GM19193 (cell line): Measurements from ENCODE around the gene INSYN2B.

Experiments
- POLR2A ChIP-seq: IDR thresholded peaks from 4 replicates; pipeline ENCODE4 v1.6.1; 2011; ENCODE audit not compliant: insufficient read depth, insufficient read length; ENCODE audit errors: extremely low read depth

Gene INSYN2B

GRCh38 chr5:169945831-169946261 lies 34.4 kb downstream of the INSYN2B start:
- TF ChIP-seq POLR2A, result no peak

GRCh38 chr5:169944922-169945680 lies 35.2 kb downstream of the INSYN2B start:
- TF ChIP-seq POLR2A, result no peak

GRCh38 chr5:169944115-169944514 lies 36.2 kb downstream of the INSYN2B start:
- TF ChIP-seq POLR2A, result no peak

GRCh38 chr5:169943026-169943425 lies 37.3 kb downstream of the INSYN2B start:
- no peak for TF ChIP-seq POLR2A

GRCh38 chr5:169942181-169942580 lies 38.1 kb downstream of the INSYN2B start:
- TF ChIP-seq POLR2A, result no peak

DNA sequence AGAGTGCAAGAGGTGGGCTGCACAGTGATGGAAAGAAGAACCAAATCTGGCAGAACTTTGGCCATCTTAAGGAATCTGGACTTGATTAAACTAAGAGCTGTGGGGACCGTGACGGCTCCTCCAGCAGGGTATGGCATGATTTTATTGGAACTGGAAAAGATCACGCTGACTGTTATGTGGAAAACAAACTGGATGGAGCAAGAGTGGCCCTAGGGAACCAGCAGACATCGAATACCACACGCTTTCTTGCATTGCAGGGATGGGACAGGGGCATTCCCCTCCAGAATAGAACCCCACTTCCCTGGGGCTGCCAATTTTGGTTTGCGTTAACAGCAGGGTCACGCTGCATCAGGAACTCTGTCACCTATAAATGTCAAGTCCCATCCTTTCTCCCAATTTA lies 38.8 kb downstream of the INSYN2B start:
- no peak for TF ChIP-seq POLR2A

- TF ChIP-seq POLR2A, result no peak
Observed at GRCh38 chr5:169939731-169940130, 40.6 kb downstream of the INSYN2B start.

DNA sequence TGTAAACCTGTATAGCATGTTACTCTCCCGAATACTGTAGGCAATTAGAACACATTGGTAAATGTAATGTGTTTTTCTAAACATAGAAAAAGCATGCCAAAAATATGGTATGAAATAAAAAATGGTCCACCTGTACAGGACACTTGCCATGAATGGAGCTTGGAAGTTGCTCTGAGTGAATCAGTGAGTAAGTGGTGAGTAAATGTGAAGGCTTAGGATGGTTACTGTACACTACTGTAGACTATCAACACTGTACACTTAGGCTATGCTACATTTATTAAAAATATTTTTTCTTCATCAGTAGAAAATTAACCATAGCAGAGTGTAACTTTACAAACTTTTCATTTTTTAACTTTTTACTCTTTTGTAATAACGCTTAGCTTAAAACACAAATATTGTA lies 41.9 kb downstream of the INSYN2B start:
- TF ChIP-seq POLR2A, result no peak

DNA sequence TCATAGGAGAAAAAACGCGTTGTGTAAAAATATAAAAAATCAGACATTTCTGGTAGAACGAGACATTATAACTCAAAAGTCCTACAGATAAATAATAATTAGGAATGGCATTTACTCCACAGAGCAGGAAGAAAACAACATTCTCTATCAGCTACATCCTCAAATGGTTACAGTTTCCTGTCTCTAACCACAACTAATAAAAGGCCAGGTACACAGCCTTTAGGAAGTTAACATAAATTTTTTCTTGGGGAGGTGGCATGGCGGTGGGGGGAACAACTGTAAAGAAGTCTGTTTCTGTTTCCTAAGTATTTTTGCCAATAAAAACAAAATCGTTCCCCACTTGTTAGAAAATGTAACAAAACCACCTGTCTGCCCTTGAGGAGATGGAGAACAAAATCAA lies 44.5 kb downstream of the INSYN2B start:
- no peak for TF ChIP-seq POLR2A

GRCh38 chr5:169934990-169935389 lies 45.3 kb downstream of the INSYN2B start:
- TF ChIP-seq POLR2A, result no peak

GRCh38 chr5:169933616-169934015 lies 46.7 kb downstream of the INSYN2B start:
- no peak for TF ChIP-seq POLR2A

DNA sequence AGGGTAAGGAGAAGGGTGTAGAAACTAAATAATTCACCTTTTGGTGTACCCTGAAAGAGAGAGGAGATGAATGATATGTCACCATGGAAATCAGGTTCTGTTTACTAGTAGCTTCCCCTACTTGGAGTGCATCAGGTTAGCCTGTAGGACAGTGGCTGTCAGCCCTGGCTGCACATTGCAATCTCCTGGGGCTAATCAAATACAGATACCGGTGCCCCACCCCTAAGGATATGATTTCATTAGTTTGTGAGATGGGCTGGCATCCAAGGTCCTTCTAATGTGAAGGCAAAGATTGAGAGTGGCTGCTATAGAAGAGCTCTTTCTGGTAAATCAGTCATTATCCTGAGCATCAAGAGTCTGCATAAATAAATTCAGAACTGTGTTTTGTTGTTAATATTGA lies 47.2 kb downstream of the INSYN2B start:
- TF ChIP-seq POLR2A, result no peak

DNA sequence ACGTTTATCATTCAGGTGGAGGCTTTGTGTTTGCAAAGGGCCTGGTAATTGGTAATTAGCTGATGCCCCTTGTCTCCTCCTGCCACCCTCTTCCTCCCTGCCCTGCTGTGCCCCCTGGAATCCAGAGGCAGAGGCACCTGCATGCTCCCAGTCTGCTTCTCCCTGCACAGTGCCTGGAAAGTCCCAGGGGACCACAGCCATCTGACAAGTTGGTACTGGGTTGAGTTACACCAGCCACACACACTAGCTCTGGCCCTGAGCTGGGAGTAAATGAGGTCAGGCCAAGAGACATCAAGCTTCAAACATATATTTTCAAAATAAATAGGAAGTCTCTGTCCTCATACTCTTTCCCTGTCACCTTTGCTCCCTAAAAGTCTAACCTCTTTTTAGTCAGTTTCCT lies 56.3 kb downstream of the INSYN2B start:
- TF ChIP-seq POLR2A, result no peak

DNA sequence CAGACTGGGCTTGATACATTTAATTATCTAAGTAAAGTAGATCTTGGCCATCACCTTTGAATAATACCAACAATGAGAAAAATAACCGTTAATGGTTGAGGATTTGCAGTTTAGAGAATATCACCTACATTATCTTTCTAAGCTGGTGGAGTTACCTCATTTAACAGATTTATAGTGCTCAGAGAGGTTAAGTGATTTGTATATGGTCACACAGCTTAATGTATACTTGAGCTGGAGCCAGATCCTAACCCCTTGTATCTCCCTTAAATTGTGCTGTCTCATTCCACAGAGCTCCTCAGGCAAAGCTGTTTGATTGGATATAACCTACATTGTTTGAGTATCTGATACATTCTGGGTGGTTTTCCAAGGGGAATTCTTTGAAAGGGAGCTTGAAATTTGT lies 57.8 kb downstream of the INSYN2B start:
- TF ChIP-seq POLR2A, result no peak

DNA sequence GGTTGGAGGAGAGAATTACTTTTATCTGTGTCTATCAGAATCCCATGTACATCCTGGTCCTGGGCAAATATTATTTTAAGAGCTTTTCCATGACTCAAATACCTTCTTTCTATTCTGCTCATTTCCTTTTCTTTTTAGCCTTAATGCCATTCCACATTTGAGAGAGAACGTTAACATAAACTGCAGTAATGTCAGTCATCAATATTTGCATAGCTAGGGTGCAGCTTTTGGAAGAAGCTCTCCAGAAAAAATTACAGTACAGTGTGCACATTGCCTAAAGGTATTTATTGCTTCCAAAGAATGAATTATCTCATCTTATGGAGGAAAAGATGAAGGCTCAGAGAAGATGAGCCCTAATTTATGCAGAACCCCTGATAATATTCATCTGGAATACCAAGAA lies 58.3 kb downstream of the INSYN2B start:
- TF ChIP-seq POLR2A, result no peak

DNA sequence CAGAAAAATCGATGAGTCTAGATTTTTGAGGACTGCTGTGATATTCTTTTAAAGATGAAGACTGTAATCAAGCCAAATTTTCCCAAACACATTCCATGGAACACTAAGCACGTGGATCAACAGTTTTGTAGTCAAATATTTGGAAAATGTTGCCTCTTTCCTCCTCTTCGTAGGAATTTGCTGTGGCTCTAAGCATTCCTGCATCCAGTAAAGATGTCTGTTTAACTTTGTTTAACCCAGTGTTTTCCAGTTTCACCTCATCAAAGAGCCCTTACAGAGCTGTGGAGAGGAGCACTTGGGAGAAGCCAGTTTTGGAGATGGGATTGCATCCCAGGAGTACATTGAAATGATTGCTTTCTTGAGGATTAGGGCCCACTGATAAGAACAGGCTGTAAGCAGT lies 58.9 kb downstream of the INSYN2B start:
- TF ChIP-seq POLR2A, result no peak

DNA sequence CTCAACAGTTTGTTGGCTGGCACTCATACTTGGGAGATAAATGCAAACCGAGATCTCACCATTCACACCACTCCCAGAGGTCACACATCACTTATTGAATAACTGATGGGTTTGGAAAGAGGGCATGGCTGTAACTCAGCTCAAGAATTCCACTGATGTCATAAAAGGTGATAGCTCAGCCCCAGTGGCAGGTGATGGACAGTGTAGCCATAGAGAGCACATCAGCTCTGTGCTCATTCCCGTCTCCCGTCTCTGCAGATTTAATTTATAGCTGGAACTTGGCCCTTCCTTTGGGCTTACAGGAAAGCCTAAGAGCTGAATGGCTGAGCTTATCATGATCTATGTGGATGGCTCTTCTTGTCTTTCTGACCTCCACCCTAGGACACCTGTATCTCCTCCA lies 59.8 kb downstream of the INSYN2B start:
- no peak for TF ChIP-seq POLR2A
